ENCODE measurements around the gene ZNF483. TPM values are rescaled to one million over a fixed set of nuclear protein-coding genes. Genes with fewer than 3 reads are reported as not detected.
A peak's percentile ranks its signal among the peaks of the same experiment; 100 is the strongest.

The ZNF483 gene
- total and polyA plus RNA-seq, 9 donors: 3.2 to 55.5 (median 32.0) TPM

GRCh38 chr9:111586378-111586777, 61.4 kb downstream of the ZNF483 start:
- Histone ChIP-seq H3K27ac (no peak overlapping the region), H3K36me3 (no peaks in the 10 kb centered on the region), H3K9me3 (no peaks in the 10 kb centered on the region), H3K4me1 (ENCODE audit: insufficient read depth) (no peaks in the 10 kb centered on the region), H3K4me3 (no peak overlapping the region), H3K27me3 (no peaks in the 10 kb centered on the region)
- DNase-seq: no peak
- TF ChIP-seq EP300 (IDR thresholded peaks at IDR 0.05): no peak
- TF ChIP-seq CTCF (IDR thresholded peaks at IDR 0.05): no peak
- TF ChIP-seq POLR2A (IDR thresholded peaks at IDR 0.05): no peak
- WGBS, 3 donors: 95 to 97% (median 96%) methylated on average over 5 of the region's 5 CpGs
- intact Hi-C loops (cut with DNase I): no loop called here

GRCh38 chr9:111588846-111589245, 63.9 kb downstream of the ZNF483 start:
- 41 to 62% (median 48%) methylated on average over 5 of the region's 5 CpGs for WGBS, 3 donors
- H3K27me3 ChIP-seq: no peaks in the 10 kb centered on the region
- H3K36me3 ChIP-seq: no peaks in the 10 kb centered on the region
- DNase-seq: no peak
- H3K27ac ChIP-seq: no peak overlapping the region
- no peak for TF ChIP-seq POLR2A (IDR thresholded peaks at IDR 0.05)
- TF ChIP-seq CTCF (IDR thresholded peaks at IDR 0.05): no peak
- no peak for TF ChIP-seq EP300 (IDR thresholded peaks at IDR 0.05)
- H3K9me3 ChIP-seq: no peaks in the 10 kb centered on the region
- H3K4me3 ChIP-seq: no peak overlapping the region
- intact Hi-C loops (cut with DNase I): no loop called here
- no peaks in the 10 kb centered on the region for H3K4me1 ChIP-seq (ENCODE audit: insufficient read depth)

- no peaks in the 10 kb centered on the region for H3K36me3 ChIP-seq
- no peaks in the 10 kb centered on the region for H3K9me3 ChIP-seq
- no peaks in the 10 kb centered on the region for H3K4me1 ChIP-seq (ENCODE audit: insufficient read depth)
- H3K27me3 ChIP-seq: no peaks in the 10 kb centered on the region
- no peak for TF ChIP-seq EP300 (IDR thresholded peaks at IDR 0.05)
- TF ChIP-seq CTCF (IDR thresholded peaks at IDR 0.05): peak; percentile 6 to 59 (median 33)
- peak; percentile 63 to 78 (median 68) for DNase-seq
- intact Hi-C loops (cut with DNase I): loop anchor here in 2 of 4 donors (10.0 kb wide), 1 partner anchor 477 kb away; no protein-coding TSS in a partner anchor
- WGBS, 3 donors: 0 to 1% (median 1%) methylated on average over 41 of the region's 41 CpGs
- peak overlapping the region; percentile 93 for H3K4me3 ChIP-seq
- H3K27ac ChIP-seq: peak overlapping the region; percentile 67 to 77
These were observed 73.1 kb downstream of the ZNF483 start for GRCh38 chr9:111597852-111598732.

- Histone ChIP-seq H3K4me1 (ENCODE audit: insufficient read depth) (no peaks in the 10 kb centered on the region), H3K27me3 (no peaks in the 10 kb centered on the region), H3K36me3 (no peaks in the 10 kb centered on the region), H3K27ac (peak overlapping the region; percentile 67 to 77), H3K4me3 (peak overlapping the region; percentile 93), H3K9me3 (no peaks in the 10 kb centered on the region)
- intact Hi-C loops (cut with DNase I): loop anchor here in 2 of 4 donors (10.0 kb wide), 1 partner anchor 476 kb away; no protein-coding TSS in a partner anchor
- TF ChIP-seq POLR2A (IDR thresholded peaks at IDR 0.05): no peak
- no peak for TF ChIP-seq CTCF (IDR thresholded peaks at IDR 0.05)
- no peak for TF ChIP-seq EP300 (IDR thresholded peaks at IDR 0.05)
- 0 to 2% (median 2%) methylated on average over 16 of the region's 16 CpGs for WGBS, 3 donors
- peak; percentile 20 to 59 (median 43) for DNase-seq
These were observed 73.7 kb downstream of the ZNF483 start for GRCh38 chr9:111598733-111599091.

Measured in ovary (tissue), 9 donors.